WTC11 (cell line): Measurements from ENCODE around the gene PRR15.

Experiments
- CTCF ChIP-seq: fragments of 200-600 bp; IDR thresholded peaks from 2 replicates; pipeline ENCODE4 v1.8.0; 2022; ENCODE audit warnings: antibody characterized with exemption
- FOXJ3 ChIP-seq: sonication (generic); formaldehyde crosslinking; IDR thresholded peaks from 2 replicates; pipeline ENCODE4 v1.9.0; 2021; ENCODE audit warnings: missing genetic modification reagents, mild to moderate bottlenecking, borderline replicate concordance
- FOXP4 ChIP-seq: sonication (generic); formaldehyde crosslinking; IDR thresholded peaks from 2 replicates; pipeline ENCODE4 v1.8.0; 2022; ENCODE audit warnings: mild to moderate bottlenecking, missing genetic modification reagents
- NR2C2 ChIP-seq: sonication (generic); formaldehyde crosslinking; IDR thresholded peaks from 2 replicates; pipeline ENCODE4 v1.8.0; 2022; ENCODE audit warnings: mild to moderate bottlenecking, missing genetic modification reagents

- no peak for TF ChIP-seq CTCF
- no peak for TF ChIP-seq NR2C2
- no peak for TF ChIP-seq FOXJ3
- no peak for TF ChIP-seq FOXP4 (CRISPR knock-in tag)
Measured at GRCh38 chr7:29547421-29547820, 16.2 kb upstream of the PRR15 start.
